Mesothelial cell of epicardium (in vitro differentiated cells): ENCODE data around the gene GLRX5. TPM values are rescaled to one million over a fixed set of nuclear protein-coding genes. Genes with fewer than 3 reads are reported as not detected.

Source experiments
- DNase-seq, 2 experiments: peaks; one replicate each; pipeline ENCODE4 v3.0.0; 2021; ENCODE audit warnings: low spot score in 2 of 2; ENCODE audit not compliant: unreplicated experiment in 2 of 2
- H3K27ac Mint-ChIP-seq: 2 replicates; pipeline ENCODE4 v1.8.0; 2021; ENCODE audit warnings: mixed read lengths
- H3K27me3 Mint-ChIP-seq: 2 replicates; pipeline ENCODE4 v1.8.0; 2021; ENCODE audit warnings: low read depth, mixed read lengths
- H3K36me3 Mint-ChIP-seq: 2 replicates; pipeline ENCODE4 v1.8.0; 2021; ENCODE audit warnings: mixed read lengths
- H3K4me1 Mint-ChIP-seq: 2 replicates; pipeline ENCODE4 v1.8.0; 2021; ENCODE audit warnings: mixed read lengths
- H3K4me3 Mint-ChIP-seq: 2 replicates; pipeline ENCODE4 v1.8.0; 2021; ENCODE audit warnings: mild to moderate bottlenecking, moderate library complexity, mixed read lengths
- H3K9me3 Mint-ChIP-seq: 2 replicates; pipeline ENCODE4 v1.8.0; 2021; ENCODE audit warnings: mixed read lengths
- CTCF ChIP-seq: fragments of 200-600 bp; sonication (generic); IDR thresholded peaks from one replicate; pipeline ENCODE4 v1.5.0; 2021; ENCODE audit warnings: antibody characterized with exemption; ENCODE audit not compliant: unreplicated experiment
- total RNA-seq: library from RNA; stranded (reverse); gene quantifications from 3 replicates; pipeline ENCODE4 v1.2.1, GENCODE V29; 2021

Gene GLRX5
- total RNA-seq, 1 donor from 2014 or later, result 38.4 TPM

- H3K4me3 Mint-ChIP-seq, result no peak overlapping the region
- H3K27me3 Mint-ChIP-seq, result peaks cover 24% of the 10 kb centered on the region
- no peak for DNase-seq
- H3K9me3 Mint-ChIP-seq, result peaks cover 6% of the 10 kb centered on the region
- H3K27ac Mint-ChIP-seq, result peak overlapping the region; percentile 31
- no peak for TF ChIP-seq CTCF
- H3K36me3 Mint-ChIP-seq, result no peaks in the 10 kb centered on the region
- H3K4me1 Mint-ChIP-seq, result peaks cover 9% of the 10 kb centered on the region
These were observed 38.1 kb upstream of the GLRX5 start for GRCh38 chr14:95496690-95497259.

GRCh38 chr14:95497561-95498011 lies 37.3 kb upstream of the GLRX5 start:
- no peak for DNase-seq
- no peak for TF ChIP-seq CTCF
- Mint-ChIP-seq H3K36me3 (no peaks in the 10 kb centered on the region), H3K27ac (no peak overlapping the region), H3K4me3 (no peak overlapping the region), H3K9me3 (no peaks in the 10 kb centered on the region), H3K4me1 (peaks cover 9% of the 10 kb centered on the region), H3K27me3 (peaks cover 28% of the 10 kb centered on the region)

GRCh38 chr14:95498622-95499353 lies 36.1 kb upstream of the GLRX5 start:
- H3K27me3 Mint-ChIP-seq, result peaks cover 27% of the 10 kb centered on the region
- no peak for DNase-seq
- no peak for TF ChIP-seq CTCF
- H3K4me3 Mint-ChIP-seq, result no peak overlapping the region
- peaks cover 9% of the 10 kb centered on the region for H3K4me1 Mint-ChIP-seq
- H3K9me3 Mint-ChIP-seq, result no peaks in the 10 kb centered on the region
- H3K27ac Mint-ChIP-seq, result no peak overlapping the region
- H3K36me3 Mint-ChIP-seq, result no peaks in the 10 kb centered on the region

GRCh38 chr14:95499354-95499750 lies 35.5 kb upstream of the GLRX5 start:
- H3K36me3 Mint-ChIP-seq, result no peaks in the 10 kb centered on the region
- no peaks in the 10 kb centered on the region for H3K9me3 Mint-ChIP-seq
- no peak for TF ChIP-seq CTCF
- H3K27me3 Mint-ChIP-seq, result peaks cover 25% of the 10 kb centered on the region
- H3K4me1 Mint-ChIP-seq, result peaks cover 9% of the 10 kb centered on the region
- no peak for DNase-seq
- H3K4me3 Mint-ChIP-seq, result no peak overlapping the region
- no peak overlapping the region for H3K27ac Mint-ChIP-seq

GRCh38 chr14:95500201-95500681 lies 34.6 kb upstream of the GLRX5 start:
- H3K9me3 Mint-ChIP-seq, result no peaks in the 10 kb centered on the region
- DNase-seq, result no peak
- peaks cover 25% of the 10 kb centered on the region for H3K27me3 Mint-ChIP-seq
- peaks cover 9% of the 10 kb centered on the region for H3K4me1 Mint-ChIP-seq
- H3K4me3 Mint-ChIP-seq, result no peak overlapping the region
- no peak overlapping the region for H3K27ac Mint-ChIP-seq
- TF ChIP-seq CTCF, result no peak
- H3K36me3 Mint-ChIP-seq, result no peaks in the 10 kb centered on the region
